HG03139 (cell line): Measurements from ENCODE around the gene PILRB.

Experiments used
- ATAC-seq: cut with Tn5 transposase; IDR thresholded peaks from one replicate; pipeline ENCODE4 v1.9.1; 2021; ENCODE audit not compliant: unreplicated experiment

The PILRB gene

DNA sequence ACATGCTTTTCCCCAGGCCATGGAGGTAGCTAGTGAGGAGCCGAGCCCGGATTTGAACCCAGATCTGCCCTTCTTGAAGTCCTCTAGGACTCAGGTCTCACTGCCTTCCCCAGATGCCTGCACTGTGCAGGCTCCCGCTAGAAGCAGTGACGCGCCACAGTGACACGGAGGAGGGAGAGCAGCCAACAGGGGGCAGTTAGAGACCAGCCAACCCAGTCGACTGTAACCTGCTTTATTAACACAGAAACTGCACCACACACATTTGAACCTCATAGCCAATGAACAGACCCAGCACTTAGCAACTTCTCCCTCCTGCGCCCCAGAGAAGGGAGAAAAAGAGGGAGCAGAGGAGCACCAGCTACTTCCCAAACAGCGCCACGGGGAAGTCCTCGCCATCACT lies 42.7 kb downstream of the PILRB start:
- ATAC-seq = no peak

DNA sequence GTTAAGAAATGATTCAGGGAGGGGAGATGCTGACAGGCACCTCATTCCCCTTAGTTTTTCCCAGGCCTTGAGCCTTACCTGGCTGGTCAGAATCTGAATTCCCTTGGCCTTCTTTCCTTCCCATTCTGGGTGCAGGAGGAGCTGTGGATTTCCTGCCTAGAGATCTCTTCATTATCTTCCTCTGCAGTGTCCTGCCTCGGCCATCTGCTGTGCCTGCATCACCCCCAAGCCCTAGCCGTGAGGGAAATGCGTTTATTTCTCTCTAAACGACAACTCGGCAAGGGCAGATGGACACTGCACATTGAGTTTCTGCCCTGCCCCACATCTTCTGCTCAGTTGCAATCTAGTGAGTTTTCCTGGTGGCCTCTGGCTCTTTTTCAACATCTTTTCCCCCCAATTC lies 43.9 kb downstream of the PILRB start:
- ATAC-seq = no peak

DNA sequence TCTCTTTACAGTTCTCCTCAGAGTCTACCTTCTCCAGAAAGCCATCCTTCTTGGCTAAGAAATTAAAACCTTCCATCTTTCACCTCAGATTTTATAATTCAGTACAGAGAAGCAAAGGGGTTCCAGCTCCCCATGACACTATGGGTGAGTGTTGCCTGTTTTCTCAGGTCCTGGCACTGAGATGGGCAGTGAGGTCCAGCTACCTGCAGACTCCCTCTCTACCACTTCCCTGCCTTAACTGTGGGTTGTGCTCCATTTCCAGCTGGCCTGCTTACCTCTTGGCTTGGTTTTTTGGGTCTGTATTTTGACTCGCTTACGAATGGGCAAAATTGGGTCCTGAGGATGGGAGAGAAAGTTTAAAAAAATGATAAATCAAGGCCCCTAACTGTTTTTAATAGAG lies 44.3 kb downstream of the PILRB start:
- no peak for ATAC-seq

DNA sequence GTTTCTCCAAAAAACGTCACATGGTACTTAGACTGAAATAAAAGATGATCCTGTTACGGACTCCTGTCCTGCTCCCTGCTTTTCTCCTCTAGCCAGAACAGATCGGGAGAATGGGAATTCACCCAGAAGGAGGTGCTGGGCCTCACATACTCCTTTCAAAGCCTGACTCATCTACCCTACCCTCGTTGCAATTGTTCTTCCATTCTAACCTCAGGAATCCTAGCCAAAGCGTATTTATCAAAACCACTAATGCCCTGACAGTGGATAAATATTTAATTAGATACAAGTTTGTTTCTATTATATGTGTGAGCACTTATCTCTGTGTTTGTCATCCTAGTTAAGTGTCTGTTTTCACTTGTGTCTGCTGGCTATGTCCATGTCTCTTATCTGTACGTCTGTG lies 48.9 kb downstream of the PILRB start:
- ATAC-seq = no peak

DNA sequence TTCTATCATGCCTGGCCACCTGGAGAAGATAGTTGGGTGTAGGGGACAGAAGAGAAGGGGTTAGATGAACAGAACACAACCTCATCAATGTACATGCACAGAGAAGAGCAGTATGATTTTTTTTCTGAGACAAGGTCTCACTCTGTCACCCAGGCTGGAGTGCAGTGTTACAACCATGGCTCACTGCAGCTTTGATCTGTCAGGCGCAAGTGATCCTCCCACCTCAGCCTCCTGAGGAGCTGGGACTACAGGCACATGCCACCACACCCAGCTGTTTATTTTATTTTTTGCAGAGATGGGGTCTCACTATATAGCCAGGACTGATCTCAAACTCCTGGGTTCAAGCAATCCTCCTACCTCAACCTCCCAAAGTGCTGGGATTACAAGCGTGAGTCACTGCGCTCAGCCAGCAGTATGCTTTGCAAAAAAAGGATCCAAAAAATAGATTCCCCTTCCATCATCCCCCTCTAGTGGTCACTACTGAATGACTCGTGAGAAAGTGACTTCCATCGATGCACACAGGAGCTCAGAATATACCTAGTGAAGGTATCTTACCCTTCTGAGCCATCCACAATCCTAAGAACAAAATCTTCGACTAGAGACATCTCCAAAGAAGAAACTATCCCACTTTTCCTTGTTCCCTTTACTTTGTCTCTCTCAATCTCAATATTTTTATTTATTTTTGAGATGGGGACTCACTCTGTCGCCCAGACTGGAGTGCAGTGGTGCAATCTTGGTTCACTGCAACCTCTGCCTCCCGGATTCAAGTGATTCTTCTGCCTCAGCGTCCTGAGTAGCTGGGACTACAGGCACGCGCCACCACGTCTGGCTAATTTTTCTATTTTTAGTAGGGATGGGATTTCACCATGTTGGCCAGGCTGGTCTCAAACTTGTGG lies 49.6 kb downstream of the PILRB start:
- no peak for ATAC-seq

DNA sequence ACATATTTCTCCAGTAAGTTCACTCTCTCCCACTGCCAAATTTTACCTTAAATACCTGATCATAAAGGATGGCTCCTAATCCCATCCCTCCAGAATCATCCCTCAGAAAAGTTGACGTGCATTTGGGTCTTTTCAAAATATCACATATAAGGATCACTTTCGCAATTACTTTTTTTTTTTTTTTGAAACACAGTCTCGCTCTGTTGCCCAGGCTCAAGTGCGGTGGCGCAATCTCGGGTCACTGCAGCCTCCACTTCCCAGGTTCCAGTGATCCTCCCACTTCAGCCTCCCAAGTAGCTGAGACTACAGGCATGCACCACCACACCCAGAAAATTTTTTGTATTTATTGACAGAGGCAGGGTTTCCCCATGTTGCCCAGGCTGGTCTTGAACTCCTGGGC lies 53.2 kb downstream of the PILRB start:
- ATAC-seq = no peak

DNA sequence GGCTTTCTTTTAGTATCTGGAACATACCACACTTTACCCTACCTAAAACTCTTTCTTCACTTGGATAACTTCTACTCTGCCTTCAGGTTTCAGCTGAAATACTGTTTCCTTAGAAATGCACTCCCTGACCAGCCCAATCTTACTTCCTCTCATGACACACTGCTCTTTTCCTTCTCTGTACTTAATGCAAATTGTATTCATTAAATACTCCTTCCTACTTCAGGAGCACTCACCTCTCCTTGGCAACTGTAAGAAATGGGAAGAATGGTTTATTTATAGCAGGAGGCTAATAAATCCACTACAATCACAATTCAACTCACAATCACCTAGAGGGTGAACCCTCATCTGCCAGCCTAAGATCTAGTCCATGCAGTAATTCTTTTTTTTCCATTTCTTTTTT lies 55.4 kb downstream of the PILRB start:
- no peak for ATAC-seq

DNA sequence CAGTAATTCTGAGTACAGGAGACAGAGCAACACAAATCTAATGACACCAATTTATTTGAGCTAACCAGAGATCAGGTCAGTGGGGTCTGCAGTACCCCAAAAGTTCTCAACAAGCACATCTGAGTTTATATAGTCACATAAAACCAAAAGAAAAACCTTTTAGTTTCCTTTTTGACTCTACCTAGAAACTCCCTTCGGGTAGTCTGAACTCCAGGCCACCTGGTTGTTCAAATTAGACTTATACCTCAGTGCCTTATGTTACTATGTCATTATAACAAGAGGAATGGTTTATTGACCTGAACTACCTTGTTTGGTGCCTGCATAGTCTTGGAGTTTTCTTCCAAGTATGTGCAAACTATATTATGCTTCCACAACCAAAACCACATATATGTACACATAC lies 56.0 kb downstream of the PILRB start:
- ATAC-seq = no peak

DNA sequence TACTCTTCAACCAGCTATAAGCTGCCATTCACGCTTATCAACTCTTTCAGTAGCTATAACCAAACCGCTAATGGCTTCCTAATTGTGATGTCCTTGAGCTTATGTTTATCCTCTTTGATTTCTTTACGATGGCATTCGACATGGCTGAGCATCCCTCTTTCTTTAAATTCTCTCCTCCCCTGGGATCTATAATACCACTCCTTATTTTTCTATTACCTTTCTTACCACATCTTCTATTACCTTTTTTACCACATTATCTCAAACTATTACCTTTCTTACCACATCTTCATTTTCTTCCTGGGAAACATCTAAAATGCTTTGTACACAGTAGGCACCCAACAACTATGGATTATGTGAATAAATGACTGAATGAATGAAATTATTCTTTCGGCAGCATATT lies 57.5 kb downstream of the PILRB start:
- no peak for ATAC-seq
